Epidermal melanocyte (primary cell): Measurements from ENCODE around the gene DLGAP1.
"Not testable (repeated sequence)": the region's sequence is repeated elsewhere in the genome, so short reads cannot be mapped to it uniquely, and the experiment has no call there.

Source experiments
- DNase-seq: peaks from one replicate; pipeline ENCODE4 v3.0.0; 2011; ENCODE audit warnings: low spot score; ENCODE audit not compliant: insufficient read length

DLGAP1 gene

GRCh38 chr18:3481696-3482210, 973.4 kb downstream of the DLGAP1 start:
- DNase-seq: no peak

- no peak for DNase-seq
These were observed 974.1 kb downstream of the DLGAP1 start for GRCh38 chr18:3480827-3481573.

GRCh38 chr18:3479978-3480509, 975.1 kb downstream of the DLGAP1 start:
- DNase-seq: no peak

DNA sequence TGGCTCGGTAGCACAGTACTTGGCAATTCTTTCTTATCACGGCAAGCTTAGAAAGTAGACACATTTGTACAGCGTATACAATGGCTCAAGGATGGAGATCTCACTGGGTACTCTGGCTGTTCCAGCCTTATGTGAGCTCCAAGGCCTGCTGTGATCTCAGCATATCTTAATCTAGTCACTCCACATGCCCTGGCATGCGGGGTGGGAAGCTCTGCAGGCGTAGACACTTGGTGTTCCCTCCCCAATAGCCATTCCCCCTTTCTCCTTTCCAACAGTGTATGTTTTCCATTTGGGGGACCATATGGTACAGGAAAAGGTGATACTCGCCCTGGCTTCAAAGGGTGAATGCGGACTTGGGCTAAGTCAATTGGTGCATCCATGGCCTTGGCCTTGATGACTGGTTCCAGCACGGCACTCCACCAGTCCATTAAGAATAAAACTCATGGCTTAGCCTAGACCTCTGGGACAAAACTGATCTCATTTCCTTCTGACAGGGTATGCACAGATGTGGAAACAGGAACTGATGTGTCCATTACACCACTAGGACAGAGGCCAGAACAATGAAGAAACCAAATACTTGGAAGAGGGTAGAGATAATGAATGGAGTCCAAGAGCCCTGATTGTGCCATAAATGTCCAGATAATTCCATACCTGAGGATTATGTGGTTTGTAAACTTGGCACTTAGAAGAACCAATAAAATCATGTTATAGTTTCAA, 976.7 kb downstream of the DLGAP1 start:
- no peak for DNase-seq

GRCh38 chr18:3472681-3473544, 982.2 kb downstream of the DLGAP1 start:
- no peak for DNase-seq

DNA sequence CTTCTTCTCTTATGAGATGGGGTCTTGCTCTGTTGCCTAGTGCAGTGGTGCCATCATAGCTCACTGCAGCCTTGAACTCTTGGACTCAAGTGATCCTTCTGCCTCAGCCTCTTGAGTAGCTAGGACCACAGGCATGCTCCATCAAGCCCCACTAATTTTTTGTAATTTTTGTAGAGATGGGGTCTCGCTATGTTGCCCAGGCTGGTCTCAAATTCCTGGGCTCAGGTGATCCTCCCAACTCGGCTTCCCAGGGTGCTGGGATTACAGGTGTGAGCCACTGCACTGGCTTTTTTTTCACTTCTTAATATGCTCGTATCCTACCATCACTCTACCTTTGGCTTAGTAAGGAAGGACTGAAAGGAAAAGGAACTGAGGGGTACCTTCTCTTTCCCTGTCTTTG, 983.0 kb downstream of the DLGAP1 start:
- not testable (repeated sequence) for DNase-seq

GRCh38 chr18:3471141-3471648, 983.9 kb downstream of the DLGAP1 start:
- DNase-seq: no peak

- no peak for DNase-seq
These were observed 986.3 kb downstream of the DLGAP1 start for GRCh38 chr18:3468833-3469232.

DNA sequence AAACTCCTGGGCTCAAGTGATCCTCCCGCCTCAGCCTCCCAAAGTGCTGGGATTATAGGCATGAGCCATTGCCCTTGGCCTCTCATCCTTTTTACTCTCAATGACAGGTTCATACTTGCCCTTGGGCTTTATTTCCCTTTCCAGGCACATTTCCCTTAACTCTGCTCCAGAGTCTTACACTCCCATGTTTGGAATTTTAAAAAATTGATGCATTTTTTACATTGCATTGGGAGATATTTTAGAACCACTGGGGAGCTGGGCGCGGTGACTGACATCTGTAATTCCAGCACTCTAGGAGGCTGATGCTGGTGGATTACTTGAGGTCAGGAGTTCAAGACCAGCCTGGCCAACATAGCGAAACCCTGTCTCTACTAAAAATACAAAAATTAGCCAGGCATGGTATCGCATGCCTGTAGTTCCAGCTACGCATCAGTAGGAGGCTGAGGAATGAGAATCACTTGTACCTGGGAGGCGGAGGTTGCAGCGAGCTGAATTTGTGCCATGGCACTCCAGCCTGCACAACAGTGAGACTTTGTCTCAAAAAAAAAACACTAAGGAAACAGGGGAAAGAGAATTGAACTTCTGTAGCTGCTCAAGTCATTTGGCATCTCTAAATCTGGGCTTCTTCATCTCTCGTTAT, 986.9 kb downstream of the DLGAP1 start:
- DNase-seq: no peak

DNA sequence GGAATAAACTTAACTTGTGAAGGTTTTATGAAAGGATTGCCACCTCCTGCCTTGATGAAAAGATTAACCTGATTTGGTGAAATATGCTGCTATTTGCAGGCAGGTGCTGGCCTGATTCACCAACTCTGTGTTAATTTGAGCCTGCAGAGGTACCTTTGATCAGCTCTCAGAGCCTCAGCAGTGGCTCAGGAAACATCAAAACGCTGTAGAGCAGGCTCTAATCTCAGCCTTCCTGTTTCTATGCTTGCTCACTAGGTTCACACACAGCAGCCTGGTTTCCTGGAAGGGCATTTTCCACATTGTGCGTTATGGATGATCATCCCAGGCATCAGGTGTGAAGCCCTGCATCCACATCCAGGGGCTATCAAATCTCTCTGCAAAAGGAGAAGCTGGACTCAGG, 988.2 kb downstream of the DLGAP1 start:
- DNase-seq: no peak

DNA sequence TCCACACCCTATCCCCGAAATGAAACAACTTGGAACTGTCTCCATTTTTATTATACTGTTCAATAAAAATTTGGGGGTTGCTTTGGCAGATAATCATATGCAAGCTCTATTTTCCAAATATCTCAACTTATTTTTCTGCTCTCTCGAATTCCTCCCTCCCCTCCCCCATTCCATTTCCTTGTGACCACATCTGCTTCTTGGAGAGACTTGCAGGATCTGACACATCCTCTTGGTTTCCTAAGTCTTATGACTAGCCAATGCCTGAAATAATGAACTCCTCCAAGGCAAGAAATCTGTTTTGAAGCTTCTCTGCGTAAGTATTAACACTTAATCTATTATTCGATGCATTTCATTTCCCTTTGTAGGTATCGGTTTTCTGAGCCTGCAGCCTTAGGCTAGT, 989.1 kb downstream of the DLGAP1 start:
- peak; percentile 61 for DNase-seq

DNA sequence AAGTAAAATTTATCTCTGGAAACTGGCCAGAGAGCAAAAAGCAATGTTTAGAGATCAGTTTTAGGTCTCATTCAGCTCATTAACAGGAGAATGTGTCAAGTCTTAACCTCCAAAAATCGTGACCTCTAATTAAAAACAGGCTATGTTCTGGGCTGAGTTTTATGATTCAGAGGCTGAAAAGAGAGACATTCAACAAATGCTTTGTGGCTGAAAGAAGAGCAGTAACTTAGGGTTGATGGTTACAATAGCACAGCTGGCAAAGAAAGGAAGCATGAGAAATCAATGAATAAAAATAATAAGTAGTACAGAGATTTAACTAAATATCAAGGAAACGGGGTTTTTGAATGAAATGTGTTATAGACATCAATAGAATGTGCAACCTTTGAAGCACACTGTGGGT, 992.1 kb downstream of the DLGAP1 start:
- DNase-seq: no peak

GRCh38 chr18:3461704-3462103, 993.4 kb downstream of the DLGAP1 start:
- DNase-seq: no peak

DNA sequence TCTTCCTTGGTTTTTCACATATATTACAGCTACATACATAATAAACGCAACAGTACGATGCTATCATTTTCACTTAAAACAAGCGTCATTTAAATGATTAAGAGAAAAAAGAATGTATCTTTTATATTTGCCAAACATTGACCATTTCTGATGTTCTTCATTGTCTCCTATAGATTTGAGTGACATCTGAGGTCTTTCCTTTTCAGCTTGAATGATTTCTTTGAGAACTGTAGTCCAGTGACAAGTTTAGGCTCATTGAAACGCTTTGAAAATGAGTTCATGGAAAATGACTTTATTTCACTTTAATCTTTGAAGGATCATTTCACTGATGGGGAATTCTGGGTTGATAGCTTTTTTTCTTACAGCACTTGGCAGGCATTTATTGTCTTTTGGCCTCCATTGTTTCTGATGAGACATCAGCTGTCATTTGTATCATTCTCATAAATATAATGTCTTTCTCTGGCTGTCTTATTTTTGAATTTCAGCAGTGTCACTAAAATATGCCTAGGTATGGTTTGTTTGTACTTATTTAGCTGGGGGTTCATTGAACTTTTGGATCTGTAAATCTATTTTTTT, 994.2 kb downstream of the DLGAP1 start:
- DNase-seq: no peak

DNA sequence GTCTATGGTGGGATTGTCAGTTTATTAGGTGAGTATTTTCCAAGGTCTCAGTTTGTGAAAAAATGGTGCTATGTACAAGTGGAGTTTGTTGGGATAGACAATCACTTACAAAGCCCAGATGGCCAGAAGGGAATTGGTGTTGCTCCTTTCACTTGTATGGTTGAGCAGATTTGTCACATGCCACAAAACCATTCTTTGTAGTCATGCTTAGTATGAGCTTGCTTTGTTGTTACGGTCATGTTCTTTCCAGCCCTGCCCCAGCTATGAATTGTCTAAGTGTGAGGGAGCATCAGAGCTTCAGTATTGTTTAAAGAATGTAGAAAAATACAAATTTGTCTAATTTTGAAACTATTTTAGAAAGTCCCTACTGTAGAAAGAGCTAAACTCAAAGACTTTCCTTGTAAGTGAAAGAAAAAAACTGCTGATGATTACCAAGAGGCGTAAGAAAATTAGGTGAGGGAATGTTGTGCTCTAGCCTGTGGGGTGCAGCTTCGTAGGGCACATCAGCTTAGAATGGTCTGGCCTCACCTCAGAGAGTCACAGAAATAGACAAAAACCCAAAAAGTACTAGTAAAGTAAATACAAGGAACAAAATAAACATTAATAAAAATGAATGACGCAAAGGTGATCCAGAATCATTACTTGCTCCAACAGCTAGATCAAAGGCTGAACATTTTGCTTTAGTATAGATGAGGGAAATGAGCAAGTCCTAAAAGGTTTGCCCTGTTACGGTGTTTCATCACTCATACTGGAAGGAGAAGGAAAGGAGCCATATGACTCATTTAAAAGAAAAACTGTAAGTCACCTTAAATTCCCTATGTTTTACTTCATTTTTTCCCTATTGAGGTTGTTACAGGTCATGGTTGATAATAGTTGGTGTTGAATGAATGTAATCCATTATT, 995.9 kb downstream of the DLGAP1 start:
- no peak for DNase-seq

DNA sequence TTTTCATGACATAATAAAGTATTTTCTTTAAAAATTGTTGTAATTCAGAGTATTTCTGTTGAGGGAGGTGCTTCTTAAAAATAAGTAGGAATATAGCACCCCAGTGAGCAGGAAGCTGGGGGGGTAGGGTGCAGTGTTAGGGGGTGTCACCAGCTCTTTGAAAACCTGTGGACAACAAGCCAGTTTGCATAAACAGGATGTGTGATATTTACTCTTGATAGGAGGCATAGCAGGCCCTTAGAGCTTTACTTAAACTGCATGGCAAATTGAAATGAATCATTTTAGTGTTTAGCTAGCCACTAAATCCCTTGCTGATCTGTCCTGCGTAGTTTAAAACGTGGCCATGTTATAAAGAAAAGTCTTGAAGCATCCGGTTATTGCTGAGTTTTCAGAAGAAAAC, 996.7 kb downstream of the DLGAP1 start:
- no peak for DNase-seq

GRCh38 chr18:3457261-3457724, 997.8 kb downstream of the DLGAP1 start:
- DNase-seq: no peak

- DNase-seq: no peak
These were observed 998.4 kb downstream of the DLGAP1 start for GRCh38 chr18:3456686-3457069.

DNA sequence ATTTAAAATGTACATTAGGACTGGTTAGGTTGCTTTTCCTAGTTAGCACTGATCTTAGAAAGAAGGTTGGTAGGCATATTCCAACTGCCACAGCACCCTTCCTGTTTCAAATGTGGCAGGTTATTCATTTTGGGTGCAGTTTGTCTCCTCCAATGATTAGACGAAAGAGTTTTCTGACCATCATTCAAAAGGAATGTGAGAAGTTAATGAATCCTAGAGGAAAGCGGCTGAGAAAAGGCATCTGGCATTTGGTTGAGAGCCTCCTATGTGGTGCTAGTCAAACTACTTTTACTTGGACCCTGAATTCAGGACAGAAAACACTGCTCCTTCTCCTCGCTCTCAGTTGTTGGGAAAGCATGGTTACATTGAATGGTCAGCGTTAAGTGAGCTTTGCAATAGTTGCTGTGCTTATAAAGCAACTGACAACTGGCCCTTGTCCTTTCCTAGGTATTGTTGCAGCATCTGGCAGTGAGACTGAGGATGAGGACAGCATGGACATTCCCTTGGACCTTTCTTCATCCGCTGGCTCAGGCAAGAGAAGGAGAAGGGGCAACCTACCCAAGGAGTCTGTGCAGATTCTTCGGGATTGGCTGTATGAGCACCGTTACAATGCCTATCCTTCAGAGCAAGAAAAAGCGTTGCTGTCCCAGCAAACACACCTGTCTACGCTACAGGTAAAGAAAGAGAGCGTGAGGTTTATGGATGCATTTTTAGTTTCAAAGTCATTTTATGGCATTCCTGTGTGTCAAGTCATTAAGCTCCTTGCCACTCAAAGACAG, 999.0 kb downstream of the DLGAP1 start:
- no peak for DNase-seq
